Lower leg skin (tissue), 4 donors: ENCODE data around the gene LIPK. TPM values are rescaled to one million over a fixed set of nuclear protein-coding genes. Genes with fewer than 3 reads are reported as not detected.
"Not testable (repeated sequence)": the region's sequence is repeated elsewhere in the genome, so short reads cannot be mapped to it uniquely, and the experiment has no call there.

Experiments used
- DNase-seq, 2 donors: peaks; one replicate each; pipeline ENCODE4 v3.0.0-alpha.2; 2019; ENCODE audit warnings: low spot score in 2 of 2
- H3K4me3 ChIP-seq: fragments of 200-600 bp; sonication (generic); 2 replicates; pipeline ENCODE4 v1.5.1; 2017; ENCODE audit warnings: mild to moderate bottlenecking, low read depth; ENCODE audit not compliant: poor library complexity, severe bottlenecking
- CTCF ChIP-seq, 3 donors: fragments of 450-650 bp; IDR thresholded peaks; one replicate each; pipeline ENCODE4 v1.5.1; 2016; ENCODE audit warnings: antibody characterized with exemption in 3 of 3, mild to moderate bottlenecking in 3 of 3, moderate library complexity in 2 of 3
- POLR2A ChIP-seq, 2 donors: fragments of 450-650 bp; IDR thresholded peaks; one replicate each; pipeline ENCODE4 v1.6.1; 2016 to 2017; ENCODE audit warnings: antibody characterized with exemption in 2 of 2, mild to moderate bottlenecking in 1 of 2, moderate library complexity in 1 of 2
- WGBS, 2 donors: methylation state at CpG; one replicate each; pipeline ENCODE4 v1.1.5; 2018; 5-methylcytosine and 5-hydroxymethylcytosine counted together
- intact Hi-C: fragments of 100-400 bp; cut with DNase I; formaldehyde crosslinking; loops from one replicate; pipeline ENCODE4 v1.15.0; 2023; ENCODE audit warnings: low total_unique reads
- total RNA-seq, 4 donors: library from RNA; depleted of rRNA; stranded (reverse); fragments of >200 nt; gene quantifications; one replicate each; pipeline ENCODE4 v1.1.0, GENCODE V29; 2016

Gene LIPK
- total RNA-seq, 4 donors from 2014 or later, result 17.4 to 60.3 (median 27.5) TPM

GRCh38 chr10:88733215-88733614 is 27.2 kb downstream of the LIPK start:
- intact Hi-C loops, result no loop called here
- 83 to 89% methylated on average over 2 of the region's 2 CpGs for WGBS, 2 donors
- TF ChIP-seq POLR2A (IDR thresholded peaks at IDR 0.05) (no peak), CTCF (IDR thresholded peaks at IDR 0.05) (no peak)

GRCh38 chr10:88735661-88736060 is 29.6 kb downstream of the LIPK start:
- intact Hi-C loops, result no loop called here
- DNase-seq, result no peak
- no peak for TF ChIP-seq POLR2A (IDR thresholded peaks at IDR 0.05)
- TF ChIP-seq CTCF (IDR thresholded peaks at IDR 0.05), result no peak
- no peak overlapping the region for H3K4me3 ChIP-seq
- 70 to 72% methylated on average over 1 of the region's 1 CpG for WGBS, 2 donors

More at GRCh38 chr10:88733215-88733614, 27.2 kb downstream of the LIPK start:
- DNase-seq, result no peak
- H3K4me3 ChIP-seq, result no peak overlapping the region

GRCh38 chr10:88741921-88742320 is 35.9 kb downstream of the LIPK start:
- intact Hi-C loops, H3K4me3 ChIP-seq, DNase-seq: not testable (repeated sequence)
- 58 to 62% methylated on average over 5 of the region's 5 CpGs for WGBS, 2 donors

- no peak for DNase-seq
- 84 to 90% methylated on average over 1 of the region's 1 CpG for WGBS, 2 donors
- no peak overlapping the region for H3K4me3 ChIP-seq
- TF ChIP-seq CTCF (IDR thresholded peaks at IDR 0.05), result no peak
- no peak for TF ChIP-seq POLR2A (IDR thresholded peaks at IDR 0.05)
- intact Hi-C loops, result no loop called here
Measured at GRCh38 chr10:88742448-88742847, 36.4 kb downstream of the LIPK start.

GRCh38 chr10:88744002-88744401 is 38.0 kb downstream of the LIPK start:
- 77 to 96% methylated on average over 4 to 5 of the region's 5 CpGs for WGBS, 2 donors
- DNase-seq, result no peak
- H3K4me3 ChIP-seq, result no peak overlapping the region
- intact Hi-C loops, result no loop called here
- TF ChIP-seq POLR2A (IDR thresholded peaks at IDR 0.05) (no peak), CTCF (IDR thresholded peaks at IDR 0.05) (no peak)

GRCh38 chr10:88745633-88746032 is 39.6 kb downstream of the LIPK start:
- no peak for DNase-seq
- 85 to 94% methylated on average over 1 of the region's 1 CpG for WGBS, 2 donors
- TF ChIP-seq CTCF (IDR thresholded peaks at IDR 0.05) (no peak), POLR2A (IDR thresholded peaks at IDR 0.05) (no peak)
- H3K4me3 ChIP-seq, result no peak overlapping the region
- intact Hi-C loops, result no loop called here
